Loucy (cell line): Measurements from ENCODE around the gene CECR2.
A peak's percentile ranks its signal among the peaks of the same experiment; 100 is the strongest.

Source experiments
- H2AFZ ChIP-seq: fragments of 200-600 bp; sonication (generic); 2 replicates; pipeline ENCODE4 v1.6.0; 2016; ENCODE audit warnings: antibody characterized with exemption, mild to moderate bottlenecking, low read length, moderate library complexity
- H3F3A ChIP-seq: fragments of 200-600 bp; 2 replicates; pipeline ENCODE4 v1.6.0; 2016; ENCODE audit warnings: antibody characterized with exemption, low read depth, mild to moderate bottlenecking
- H3K27me3 ChIP-seq: fragments of 200-600 bp; sonication (generic); 2 replicates; pipeline ENCODE4 v1.6.1; 2014; ENCODE audit warnings: low read length, mild to moderate bottlenecking; ENCODE audit not compliant: insufficient read depth, poor library complexity, severe bottlenecking
- H3K36me3 ChIP-seq: fragments of 200-600 bp; sonication (generic); 2 replicates; pipeline ENCODE4 v1.6.1; 2016; ENCODE audit warnings: low read length; ENCODE audit not compliant: insufficient read depth
- H3K4me1 ChIP-seq: fragments of 200-600 bp; sonication (generic); 2 replicates; pipeline ENCODE4 v1.5.1; 2014; ENCODE audit warnings: low read length, mild to moderate bottlenecking; ENCODE audit not compliant: insufficient read depth, poor library complexity, severe bottlenecking
- H3K4me2 ChIP-seq: fragments of 200-600 bp; sonication (generic); 2 replicates; pipeline ENCODE4 v1.6.0; 2014; ENCODE audit warnings: antibody characterized with exemption, low read length, low read depth, mild to moderate bottlenecking; ENCODE audit not compliant: poor library complexity, severe bottlenecking
- H3K4me3 ChIP-seq: fragments of 200-600 bp; sonication (generic); 2 replicates; pipeline ENCODE4 v1.5.1; 2014; ENCODE audit warnings: low read length, mild to moderate bottlenecking, mixed read lengths; ENCODE audit not compliant: poor library complexity, severe bottlenecking
- H3K79me2 ChIP-seq: fragments of 200-600 bp; sonication (generic); 2 replicates; pipeline ENCODE4 v1.6.1; 2014; ENCODE audit warnings: low read length; ENCODE audit not compliant: insufficient read depth
- H3K9ac ChIP-seq: fragments of 200-600 bp; sonication (generic); 2 replicates; pipeline ENCODE4 v1.6.0; 2014; ENCODE audit warnings: mild to moderate bottlenecking, low read depth, low read length, moderate library complexity; ENCODE audit not compliant: poor library complexity, severe bottlenecking
- H3K9me2 ChIP-seq: fragments of 200-600 bp; sonication (generic); replicated peaks from 2 replicates; pipeline ENCODE4 v1.6.1; 2016; ENCODE audit warnings: low read depth, low read length, mixed read lengths
- H3K9me3 ChIP-seq: fragments of 200-600 bp; sonication (generic); 2 replicates; pipeline ENCODE4 v1.6.1; 2014; ENCODE audit warnings: mild to moderate bottlenecking, antibody characterized with exemption, low read length, low read depth; ENCODE audit not compliant: insufficient read depth
- H4K20me1 ChIP-seq: fragments of 200-600 bp; sonication (generic); 2 replicates; pipeline ENCODE4 v1.6.0; 2014; ENCODE audit warnings: antibody characterized with exemption, low read length, mild to moderate bottlenecking; ENCODE audit not compliant: insufficient read depth, poor library complexity, severe bottlenecking
- CTCF ChIP-seq: fragments of 200-600 bp; sonication (generic); conservative IDR thresholded peaks from 2 replicates; pipeline ENCODE4 v1.5.1; 2014; ENCODE audit warnings: mild to moderate bottlenecking, antibody characterized with exemption, low read length
- EZH2phosphoT487 ChIP-seq: fragments of 200-600 bp; IDR thresholded peaks from 2 replicates; pipeline ENCODE4 v1.6.1; 2018; ENCODE audit warnings: antibody characterized with exemption, mild to moderate bottlenecking, moderate library complexity, borderline replicate concordance

CECR2 gene

GRCh38 chr22:17431179-17431578, 61.9 kb downstream of the CECR2 start:
- Histone ChIP-seq H3K36me3 (no peaks in the 10 kb centered on the region), H3K79me2 (no peaks in the 10 kb centered on the region), H4K20me1 (no peaks in the 10 kb centered on the region), H2AFZ (no peak overlapping the region), H3F3A (no peaks in the 10 kb centered on the region), H3K4me2 (no peak overlapping the region), H3K4me3 (no peak overlapping the region), H3K9me2 (no peaks in the 10 kb centered on the region), H3K27me3 (no peaks in the 10 kb centered on the region), H3K9ac (no peak overlapping the region), H3K4me1 (no peaks in the 10 kb centered on the region), H3K9me3 (no peaks in the 10 kb centered on the region)
- TF ChIP-seq EZH2phosphoT487 = no peak
- no peak for TF ChIP-seq CTCF

GRCh38 chr22:17434856-17435255, 65.6 kb downstream of the CECR2 start:
- Histone ChIP-seq H2AFZ (no peak overlapping the region), H3K9me3 (no peaks in the 10 kb centered on the region), H4K20me1 (no peaks in the 10 kb centered on the region), H3K79me2 (no peaks in the 10 kb centered on the region), H3K4me2 (no peak overlapping the region), H3K4me1 (peaks cover 10% of the 10 kb centered on the region), H3K4me3 (no peak overlapping the region), H3K27me3 (no peaks in the 10 kb centered on the region), H3K36me3 (no peaks in the 10 kb centered on the region), H3K9ac (no peak overlapping the region), H3K9me2 (no peaks in the 10 kb centered on the region), H3F3A (no peaks in the 10 kb centered on the region)
- TF ChIP-seq CTCF (no peak), EZH2phosphoT487 (no peak)

GRCh38 chr22:17435375-17435774, 66.1 kb downstream of the CECR2 start:
- H3K36me3 ChIP-seq = no peaks in the 10 kb centered on the region
- H3K4me3 ChIP-seq = no peak overlapping the region
- H3K4me1 ChIP-seq = peaks cover 10% of the 10 kb centered on the region
- no peak overlapping the region for H2AFZ ChIP-seq
- TF ChIP-seq EZH2phosphoT487 = no peak
- no peaks in the 10 kb centered on the region for H3K27me3 ChIP-seq
- H3K4me2 ChIP-seq = no peak overlapping the region
- H3F3A ChIP-seq = no peaks in the 10 kb centered on the region
- H3K9me2 ChIP-seq = no peaks in the 10 kb centered on the region
- no peaks in the 10 kb centered on the region for H3K9me3 ChIP-seq
- no peaks in the 10 kb centered on the region for H3K79me2 ChIP-seq
- H3K9ac ChIP-seq = no peak overlapping the region
- no peaks in the 10 kb centered on the region for H4K20me1 ChIP-seq

- H3K4me3 ChIP-seq = no peak overlapping the region
- no peaks in the 10 kb centered on the region for H3K36me3 ChIP-seq
- no peak overlapping the region for H3K9ac ChIP-seq
- peak overlapping the region; percentile 3 for H3K4me2 ChIP-seq
- H3K9me2 ChIP-seq = no peaks in the 10 kb centered on the region
- H2AFZ ChIP-seq = peak overlapping the region; percentile 50; the same call in 1 of the 2 replicates
- no peaks in the 10 kb centered on the region for H3K9me3 ChIP-seq
- TF ChIP-seq EZH2phosphoT487 (no peak), CTCF (no peak)
- no peaks in the 10 kb centered on the region for H3K27me3 ChIP-seq
- H3K79me2 ChIP-seq = no peaks in the 10 kb centered on the region
- no peaks in the 10 kb centered on the region for H4K20me1 ChIP-seq
- no peaks in the 10 kb centered on the region for H3F3A ChIP-seq
- peaks cover 10% of the 10 kb centered on the region for H3K4me1 ChIP-seq
Observed at GRCh38 chr22:17436382-17436980, 67.2 kb downstream of the CECR2 start.
